Fibroblast of the aortic adventitia (primary cell): Measurements from ENCODE around the gene CFL1. TPM values are rescaled to one million over a fixed set of nuclear protein-coding genes. Genes with fewer than 3 reads are reported as not detected.

ENCODE experiments used
- DNase-seq: peaks from one replicate; pipeline ENCODE4 v3.0.0-alpha.2; 2010; ENCODE audit warnings: low read depth
- H3K4me3 ChIP-seq: 2 replicates; pipeline ENCODE4 v1.5.1; 2011; ENCODE audit warnings: low read depth, mild to moderate bottlenecking, control low read depth, low read length, moderate library complexity
- CTCF ChIP-seq: IDR thresholded peaks from 2 replicates; pipeline ENCODE4 v1.5.1; 2011; ENCODE audit warnings: mild to moderate bottlenecking, low read length, control low read depth, inconsistent platforms; ENCODE audit not compliant: insufficient read depth
- total RNA-seq: library from RNA; depleted of rRNA; stranded (reverse); fragments of >200 nt; gene quantifications from 2 replicates; pipeline ENCODE4 v1.2.3, GENCODE V29; 2012; ENCODE audit warnings: low replicate concordance

CFL1 gene
- total RNA-seq, 1 donor, result 713 TPM

DNA sequence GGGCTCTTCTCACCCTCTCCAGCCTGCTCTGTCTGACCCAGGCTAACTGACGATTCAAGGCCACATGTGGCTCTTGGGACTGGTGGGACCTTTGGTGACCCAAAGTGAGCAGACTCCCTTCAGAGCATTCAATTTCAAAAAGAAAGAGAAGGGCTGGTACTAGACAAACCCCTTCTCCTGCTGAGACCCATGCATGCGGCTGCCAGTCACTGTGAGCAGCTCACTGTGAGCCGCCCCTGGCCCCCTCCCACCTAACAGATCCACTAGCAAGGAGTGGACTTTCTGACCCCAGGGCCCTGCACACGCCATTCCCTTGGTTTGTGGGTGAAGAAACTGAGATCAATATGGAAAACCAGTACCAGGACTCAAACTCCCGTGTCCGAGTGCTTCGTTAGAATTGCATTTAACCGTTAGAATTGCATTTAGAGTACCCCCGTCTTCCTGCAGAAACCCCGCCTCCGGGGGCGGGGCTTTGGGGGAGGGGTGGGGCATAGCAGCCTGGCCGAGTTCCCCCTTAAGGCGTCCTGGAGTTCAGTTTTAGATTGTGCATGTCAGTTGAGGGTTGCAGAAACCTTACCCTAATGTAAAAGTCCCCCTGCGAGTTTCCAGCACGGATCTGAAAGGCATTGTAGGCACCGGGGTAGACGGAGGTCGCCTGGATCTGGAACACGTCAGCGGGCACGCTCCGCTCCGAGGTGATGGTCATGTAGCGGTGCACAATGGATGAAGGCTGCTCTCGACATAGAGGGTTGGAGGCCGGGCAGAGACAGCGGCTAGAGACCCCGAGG is 9.5 kb upstream of the CFL1 start:
- no peak for DNase-seq
- no peak for TF ChIP-seq CTCF
- H3K4me3 ChIP-seq, result no peak overlapping the region

GRCh38 chr11:65866509-65867283 is 8.7 kb upstream of the CFL1 start:
- DNase-seq, result no peak
- no peak for TF ChIP-seq CTCF

GRCh38 chr11:65865550-65866172 is 7.7 kb upstream of the CFL1 start:
- no peak for DNase-seq
- H3K4me3 ChIP-seq, result no peak overlapping the region
- TF ChIP-seq CTCF, result no peak

More at GRCh38 chr11:65866509-65867283, 8.7 kb upstream of the CFL1 start:
- no peak overlapping the region for H3K4me3 ChIP-seq

DNA sequence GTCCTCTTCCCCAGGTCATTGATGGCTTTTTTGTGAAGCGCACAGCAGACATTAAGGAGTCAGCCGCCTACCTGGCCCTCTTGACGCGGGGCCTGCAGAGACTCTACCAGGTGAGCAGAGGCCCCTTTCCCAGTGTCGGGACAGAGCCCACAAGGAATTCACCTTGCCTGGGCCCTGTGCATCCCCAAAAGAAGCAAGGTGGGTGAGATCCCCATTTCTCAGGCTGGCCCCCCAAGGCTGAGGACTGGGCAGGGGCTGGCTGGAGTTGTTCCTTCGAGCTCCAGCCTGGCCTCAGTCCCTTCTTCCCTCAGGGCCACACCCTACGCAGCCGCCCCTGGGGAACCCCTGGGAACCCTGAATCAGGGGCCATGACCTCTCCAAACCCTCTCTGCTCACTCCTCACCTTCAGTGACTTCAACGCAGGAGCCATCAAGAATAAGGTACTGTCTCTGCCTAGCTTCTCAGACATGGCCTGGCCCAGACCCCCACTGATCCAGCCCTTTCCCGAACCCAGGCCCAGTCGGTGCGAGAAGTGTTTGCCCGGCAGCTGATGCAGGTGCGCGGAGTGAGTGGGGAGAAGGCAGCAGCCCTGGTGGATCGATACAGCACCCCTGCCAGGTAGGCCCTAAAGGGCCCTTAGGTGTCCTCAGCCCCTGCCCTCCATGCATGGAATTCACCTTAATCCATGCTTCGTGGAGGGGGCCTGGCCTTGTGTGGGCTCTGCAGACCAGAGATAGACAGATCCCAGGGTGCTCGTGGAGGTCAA is 6.9 kb upstream of the CFL1 start:
- TF ChIP-seq CTCF, result no peak
- no peak overlapping the region for H3K4me3 ChIP-seq
- no peak for DNase-seq

- no peak for DNase-seq
- H3K4me3 ChIP-seq, result no peak overlapping the region
- TF ChIP-seq CTCF, result no peak
These were observed 6.1 kb upstream of the CFL1 start for GRCh38 chr11:65863889-65864705.
